ENCODE results near the gene TMEM132A. TPM values are rescaled to one million over a fixed set of nuclear protein-coding genes. Genes with fewer than 3 reads are reported as not detected.
A peak's percentile ranks its signal among the peaks of the same experiment; 100 is the strongest.

TMEM132A gene
- total RNA-seq, 4 donors from 2014 or later: 3.2 to 8.9 (median 6.5) TPM

DNA sequence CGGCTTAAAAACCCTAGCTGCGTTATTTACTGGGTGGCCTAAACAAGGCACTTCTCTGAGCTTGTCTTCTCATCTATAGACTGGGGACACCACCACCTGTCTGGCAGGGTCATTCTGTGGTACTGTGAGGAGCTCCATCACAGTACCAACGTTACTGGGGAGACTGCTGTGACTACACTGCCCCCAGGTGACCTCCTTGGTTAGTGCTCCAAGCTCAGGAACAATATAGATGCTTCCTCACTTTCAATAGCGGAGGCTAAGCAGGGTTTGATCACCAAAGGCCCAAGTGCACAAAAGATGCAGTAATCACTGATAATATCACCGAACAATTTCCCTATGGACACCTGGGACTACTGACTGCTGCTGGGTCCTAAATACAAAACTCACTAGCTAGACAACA lies 36.7 kb upstream of the TMEM132A start:
- no peaks in the 10 kb centered on the region for H3K4me1 ChIP-seq
- no peaks in the 10 kb centered on the region for H3K27me3 ChIP-seq
- peaks cover 0 to 45% of the 10 kb centered on the region in 2 donors for H3K36me3 ChIP-seq
- H3K4me3 ChIP-seq: no peak overlapping the region
- 50 to 93% methylated on average over 2 of the region's 5 CpGs for WGBS, 2 donors (ENCODE audit: low coverage in 1 of 2)
- ATAC-seq: peak; percentile 74
- H3K9me3 ChIP-seq: no peaks in the 10 kb centered on the region
- no peak overlapping the region for H3K27ac ChIP-seq
- TF ChIP-seq, protein P1, sequence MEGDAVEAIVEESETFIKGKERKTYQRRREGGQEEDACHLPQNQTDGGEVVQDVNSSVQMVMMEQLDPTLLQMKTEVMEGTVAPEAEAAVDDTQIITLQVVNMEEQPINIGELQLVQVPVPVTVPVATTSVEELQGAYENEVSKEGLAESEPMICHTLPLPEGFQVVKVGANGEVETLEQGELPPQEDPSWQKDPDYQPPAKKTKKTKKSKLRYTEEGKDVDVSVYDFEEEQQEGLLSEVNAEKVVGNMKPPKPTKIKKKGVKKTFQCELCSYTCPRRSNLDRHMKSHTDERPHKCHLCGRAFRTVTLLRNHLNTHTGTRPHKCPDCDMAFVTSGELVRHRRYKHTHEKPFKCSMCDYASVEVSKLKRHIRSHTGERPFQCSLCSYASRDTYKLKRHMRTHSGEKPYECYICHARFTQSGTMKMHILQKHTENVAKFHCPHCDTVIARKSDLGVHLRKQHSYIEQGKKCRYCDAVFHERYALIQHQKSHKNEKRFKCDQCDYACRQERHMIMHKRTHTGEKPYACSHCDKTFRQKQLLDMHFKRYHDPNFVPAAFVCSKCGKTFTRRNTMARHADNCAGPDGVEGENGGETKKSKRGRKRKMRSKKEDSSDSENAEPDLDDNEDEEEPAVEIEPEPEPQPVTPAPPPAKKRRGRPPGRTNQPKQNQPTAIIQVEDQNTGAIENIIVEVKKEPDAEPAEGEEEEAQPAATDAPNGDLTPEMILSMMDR (IDR thresholded peaks at IDR 0.05): peak; percentile 12 to 59 (median 56)
- no peak for TF ChIP-seq POLR2AphosphoS5 (IDR thresholded peaks at IDR 0.05)

DNA sequence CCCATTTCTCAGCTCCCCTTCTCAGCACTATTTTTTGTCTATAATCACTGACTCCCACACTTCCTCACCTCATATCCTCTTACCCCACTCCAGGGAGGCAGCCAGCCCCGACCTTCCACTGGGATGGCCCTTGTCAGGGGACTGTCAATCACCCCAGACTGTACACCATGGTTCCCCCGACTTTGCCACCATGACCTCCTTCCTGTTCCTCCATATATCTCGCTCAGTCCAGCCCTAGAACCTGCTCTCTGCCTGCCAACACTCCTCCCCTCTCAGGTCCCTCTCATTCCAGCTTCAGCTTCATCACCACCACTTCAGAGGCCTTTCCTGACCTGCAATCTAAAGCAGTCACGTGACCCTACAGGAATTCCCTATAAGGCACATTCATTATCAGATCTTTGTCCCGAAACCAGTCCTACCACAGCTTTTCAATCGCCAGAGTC lies 34.4 kb upstream of the TMEM132A start:
- no peaks in the 10 kb centered on the region for H3K4me1 ChIP-seq
- H3K4me3 ChIP-seq: no peak overlapping the region
- no peaks in the 10 kb centered on the region for H3K27me3 ChIP-seq
- TF ChIP-seq POLR2AphosphoS5 (IDR thresholded peaks at IDR 0.05) (no peak), EP300 (IDR thresholded peaks at IDR 0.05) (no peak), POLR2A (IDR thresholded peaks at IDR 0.05) (no peak)
- TF ChIP-seq, protein P1 (IDR thresholded peaks at IDR 0.05): no peak
- H3K9me3 ChIP-seq: no peaks in the 10 kb centered on the region
- ATAC-seq: no peak
- peaks cover 0 to 69% of the 10 kb centered on the region in 2 donors for H3K36me3 ChIP-seq
- no peak overlapping the region for H3K27ac ChIP-seq
- 50 to 61% methylated on average over 4 to 6 of the region's 6 CpGs for WGBS, 2 donors (ENCODE audit: low coverage in 1 of 2)

DNA sequence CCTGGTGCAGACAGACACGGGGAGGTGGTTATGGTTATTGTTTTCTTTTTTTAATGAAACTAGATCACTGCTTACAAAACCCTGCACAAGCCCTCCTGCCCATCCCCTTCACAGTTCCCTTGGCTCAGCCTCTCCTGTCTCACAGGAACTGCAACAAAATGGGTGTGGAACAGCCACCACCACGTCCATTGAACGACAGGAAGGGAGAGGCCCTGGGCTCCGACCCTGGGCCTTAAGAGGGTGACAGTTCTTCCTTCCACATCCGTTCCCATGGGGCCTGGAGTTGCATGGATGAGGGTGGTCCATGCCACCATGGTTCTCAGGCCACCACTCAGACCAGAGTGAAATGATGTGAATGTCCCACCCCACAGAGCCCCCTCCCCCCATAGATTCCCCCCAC lies 33.6 kb upstream of the TMEM132A start:
- no peaks in the 10 kb centered on the region for H3K27me3 ChIP-seq
- no peaks in the 10 kb centered on the region for H3K9me3 ChIP-seq
- no peak for ATAC-seq
- H3K36me3 ChIP-seq: peaks cover 0 to 77% of the 10 kb centered on the region in 2 donors
- TF ChIP-seq, protein P1 (IDR thresholded peaks at IDR 0.05): no peak
- TF ChIP-seq POLR2AphosphoS5 (IDR thresholded peaks at IDR 0.05): no peak
- no peak for TF ChIP-seq POLR2A (IDR thresholded peaks at IDR 0.05)
- TF ChIP-seq EP300 (IDR thresholded peaks at IDR 0.05): no peak
- H3K27ac ChIP-seq: no peak overlapping the region
- no peaks in the 10 kb centered on the region for H3K4me1 ChIP-seq
- WGBS, 2 donors (ENCODE audit: low coverage in 1 of 2): 29 to 61% methylated on average over 1 to 2 of the region's 5 CpGs
- no peak overlapping the region for H3K4me3 ChIP-seq

DNA sequence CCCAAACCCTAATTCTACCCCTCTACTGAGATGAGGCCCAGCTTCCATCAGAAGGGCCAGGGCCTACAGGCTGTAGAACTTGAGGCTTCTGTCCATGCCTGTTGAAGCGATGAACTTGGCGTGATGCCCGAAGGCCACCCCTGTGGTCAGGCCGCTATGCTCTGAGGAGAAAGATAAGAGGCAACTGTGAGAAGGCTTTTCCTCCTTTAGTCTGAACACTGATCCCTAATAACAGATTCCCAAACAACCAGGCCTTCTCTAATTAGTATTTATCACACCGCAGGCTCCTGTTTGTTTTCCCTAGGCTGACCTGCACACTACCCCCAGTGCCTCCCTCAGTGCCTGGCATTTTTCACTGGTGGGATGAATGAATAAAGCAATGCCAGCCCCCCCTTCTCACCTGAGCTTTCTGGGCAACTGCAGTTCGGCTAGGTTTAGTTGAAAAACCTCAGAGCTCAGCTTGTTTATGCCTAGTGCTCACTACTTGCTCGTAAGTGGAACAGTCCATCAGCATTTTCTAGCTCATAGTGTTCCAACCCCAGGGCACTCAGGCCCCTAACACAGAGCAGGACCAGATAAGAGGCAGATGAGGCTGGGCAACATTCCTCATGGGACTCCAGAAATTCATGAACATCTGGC lies 33.0 kb upstream of the TMEM132A start:
- H3K27me3 ChIP-seq: no peaks in the 10 kb centered on the region
- no peak for ATAC-seq
- no peak for TF ChIP-seq POLR2AphosphoS5 (IDR thresholded peaks at IDR 0.05)
- TF ChIP-seq, protein P1 (IDR thresholded peaks at IDR 0.05): no peak
- TF ChIP-seq POLR2A (IDR thresholded peaks at IDR 0.05): no peak
- H3K27ac ChIP-seq: no peak overlapping the region
- H3K9me3 ChIP-seq: no peaks in the 10 kb centered on the region
- peaks cover 0 to 82% of the 10 kb centered on the region in 2 donors for H3K36me3 ChIP-seq
- H3K4me3 ChIP-seq: no peak overlapping the region
- H3K4me1 ChIP-seq: no peaks in the 10 kb centered on the region
- 40 to 87% methylated on average over 1 to 7 of the region's 7 CpGs for WGBS, 2 donors (ENCODE audit: low coverage in 1 of 2)

DNA sequence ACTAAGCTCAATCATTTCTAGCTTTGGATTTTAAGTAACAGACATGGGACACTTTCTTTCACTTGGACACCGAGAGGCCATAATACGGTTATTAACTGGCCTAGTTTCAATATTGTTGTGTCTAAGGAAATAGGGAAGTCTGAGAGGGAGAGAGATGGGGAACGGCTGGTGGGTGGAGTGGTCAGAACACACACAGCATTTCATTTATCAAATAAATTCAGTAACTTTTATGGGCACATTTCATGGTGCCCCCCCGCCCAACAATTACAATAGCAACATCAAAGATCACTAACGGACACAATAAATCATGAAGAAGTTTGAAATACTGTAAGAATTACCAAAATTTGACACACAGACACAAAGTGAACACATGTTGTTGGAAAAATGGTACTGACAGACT lies 28.6 kb upstream of the TMEM132A start:
- peaks cover 8 to 99% of the 10 kb centered on the region in 2 donors for H3K36me3 ChIP-seq
- 65% methylated on average over 5 of the region's 5 CpGs; no CpG with 5 or more reads in 1 of the 2 donors for WGBS, 2 donors (ENCODE audit: low coverage in 1 of 2)
- no peak for ATAC-seq

More for the DNA sequence above, 28.6 kb upstream of the TMEM132A start:
- TF ChIP-seq EP300 (IDR thresholded peaks at IDR 0.05) (no peak), POLR2AphosphoS5 (IDR thresholded peaks at IDR 0.05) (no peak)
- TF ChIP-seq, protein P1 (IDR thresholded peaks at IDR 0.05): no peak
- no peaks in the 10 kb centered on the region for H3K27me3 ChIP-seq
- peaks cover 0 to 5% (median 0%) of the 10 kb centered on the region in 3 donors for H3K4me1 ChIP-seq
- no peak overlapping the region for H3K27ac ChIP-seq
- no peak overlapping the region for H3K4me3 ChIP-seq
- no peaks in the 10 kb centered on the region for H3K9me3 ChIP-seq

Data from gastroesophageal sphincter (tissue), 4 donors.